ENCODE measurements around the gene STAB2. TPM values are rescaled to one million over a fixed set of nuclear protein-coding genes. Genes with fewer than 3 reads are reported as not detected.

Gene STAB2
- total and polyA plus RNA-seq, 2 of the 8 experiments (the other 6 are each of a cell fraction or from before 2014, with no cell fraction given): not detected

DNA sequence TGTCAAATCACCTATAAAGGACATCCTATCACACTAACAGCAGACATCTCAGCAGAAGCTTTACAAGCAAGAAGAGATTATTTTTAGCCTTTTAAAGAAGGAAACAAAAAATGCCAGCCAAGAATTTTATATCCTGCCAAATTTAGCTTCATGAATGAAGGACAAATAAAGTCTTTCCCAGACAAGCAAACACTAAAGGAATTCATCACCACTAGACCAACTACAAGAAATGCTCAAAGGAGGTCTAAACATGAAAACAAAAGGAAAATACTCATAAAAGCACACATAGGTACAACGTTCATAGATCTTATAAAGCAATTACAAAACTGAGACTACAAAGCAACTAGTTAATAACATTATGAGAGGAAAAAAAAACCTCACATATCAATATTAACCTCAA is 20.7 kb upstream of the STAB2 start:
- FAIRE-seq: no peak
- 84% methylated on average over 1 of the region's 1 CpG; no CpG with 5 or more reads in 1 of the 2 experiments for WGBS, 2 experiments (ENCODE audit: extremely low coverage in 1 of 2, insufficient coverage in 1 of 2, insufficient read length in 1 of 2, insufficient replicate concordance in 2 of 2, low coverage in 1 of 2, low lambda C conversion rate in 2 of 2, missing lambda C conversion rate in 1 of 2)

More for the DNA sequence above, 20.7 kb upstream of the STAB2 start:
- Histone ChIP-seq H3K56ac (replicated peaks; ENCODE audit: insufficient read length, low read depth, low read length) (no peak overlapping the region), H3K27me3 (replicated peaks in 1 of 4; ENCODE audit: control insufficient read depth in 3 of 4, extremely low read depth in 1 of 4, insufficient read depth in 3 of 4, low read length in 3 of 4) (no peaks in the 10 kb centered on the region; a peak in 1 of 7 replicates), H4K8ac (ENCODE audit: extremely low read depth, insufficient read depth, low read length) (no peak overlapping the region), H2BK15ac (ENCODE audit: low read length) (no peak overlapping the region), H3K79me1 (ENCODE audit: low read depth, low read length) (no peaks in the 10 kb centered on the region), H2BK20ac (ENCODE audit: low read length) (no peak overlapping the region), H2BK5ac (ENCODE audit: low read depth, low read length) (no peak overlapping the region), H3K79me2 (ENCODE audit: control insufficient read depth in 1 of 2, insufficient read depth in 2 of 2, low read length in 2 of 2) (no peaks in the 10 kb centered on the region), H3K4me3 (ENCODE audit: extremely low read depth in 1 of 4, insufficient read depth in 2 of 4, low read depth in 3 of 4, low read length in 4 of 4) (no peak overlapping the region), H2AFZ (ENCODE audit: low read length) (no peak overlapping the region), H3K4me1 (replicated peaks in 1 of 4; ENCODE audit: control insufficient read depth in 3 of 4, insufficient read depth in 4 of 4, low read length in 3 of 4) (peaks cover 0 to 4% (median 3%) of the 10 kb centered on the region in 4 experiments; a peak in 3 of 7 replicates), H3K4me2 (ENCODE audit: insufficient read depth in 1 of 2, low read depth in 2 of 2, low read length in 2 of 2) (no peak overlapping the region), H3K14ac (ENCODE audit: insufficient read length) (no peak overlapping the region), H3K18ac (ENCODE audit: extremely low read depth, low read length) (no peak overlapping the region), H4K91ac (replicated peaks; ENCODE audit: insufficient read length, low read length) (no peak overlapping the region), H3K9me3 (ENCODE audit: insufficient read depth in 2 of 2, low read depth in 1 of 2, low read length in 1 of 2) (peaks cover 0 to 3% of the 10 kb centered on the region in 2 experiments; a peak in 2 of 4 replicates), H4K20me1 (replicated peaks in 1 of 2; ENCODE audit: control insufficient read depth in 1 of 2, insufficient read depth in 2 of 2, low read length in 2 of 2) (no peaks in the 10 kb centered on the region), H2BK120ac (replicated peaks; ENCODE audit: low read depth, low read length) (no peak overlapping the region), H4K5ac (ENCODE audit: insufficient read length, low read depth, low read length) (no peak overlapping the region), H3K27ac (ENCODE audit: low read depth, low read length) (no peak overlapping the region), H2BK12ac (ENCODE audit: low read depth, low read length) (no peak overlapping the region), H3K9ac (replicated peaks in 1 of 4; ENCODE audit: extremely low read depth in 1 of 4, low read depth in 3 of 4, low read length in 3 of 4) (no peak overlapping the region), H3K23ac (ENCODE audit: insufficient read length) (no peak overlapping the region), H3K36me3 (ENCODE audit: control insufficient read depth in 2 of 4, insufficient read depth in 4 of 4, low read length in 3 of 4) (no peaks in the 10 kb centered on the region), H3K23me2 (ENCODE audit: low read depth, low read length) (no peaks in the 10 kb centered on the region), H2AK5ac (ENCODE audit: low read depth, low read length) (no peak overlapping the region), H3K4ac (replicated peaks; ENCODE audit: insufficient read length, low read depth, low read length) (no peak overlapping the region)
- no peak for TF ChIP-seq MAFK (IDR thresholded peaks at IDR 0.05; ENCODE audit: low read depth, low read length)
- POLR2A ChIA-PET (ENCODE audit: partially characterized antibody): no interaction called here
- CTCF ChIA-PET (ENCODE audit: partially characterized antibody): interaction anchor here (0.5 to 2.9 kb wide), 2 partner anchors 9 to 17 kb away, joined by 3 to 16 read pairs; no protein-coding TSS in a partner anchor
- no peak for DNase-seq (ENCODE audit: low read depth in 1 of 2, low spot score in 2 of 2)
